Keratinocyte (primary cell): ENCODE measurements around the gene GAS6. TPM values are rescaled to one million over a fixed set of nuclear protein-coding genes. Genes with fewer than 3 reads are reported as not detected.

Experiments used
- DNase-seq: peaks from one replicate; pipeline ENCODE4 v3.0.0-alpha.2; 2011; ENCODE audit warnings: low read depth, missing footprints, low spot score
- FAIRE-seq: peaks from 2 replicates; lab custom pipeline; 2011; peaks lifted over from hg19 to GRCh38; lab: Jason Lieb, UNC
- H2AFZ ChIP-seq: 2 replicates; pipeline ENCODE4 v1.6.0; 2012; ENCODE audit warnings: low read length, control low read depth, inconsistent platforms; ENCODE audit not compliant: control insufficient read depth
- H3K27ac ChIP-seq: 2 replicates; pipeline ENCODE4 v1.5.1; 2011; ENCODE audit warnings: low read length; ENCODE audit not compliant: control insufficient read depth, insufficient read depth
- H3K27me3 ChIP-seq: 3 replicates; pipeline ENCODE4 v1.6.0; 2011; ENCODE audit warnings: low read length; ENCODE audit not compliant: control insufficient read depth, insufficient read depth; ENCODE audit errors: extremely low read depth
- H3K36me3 ChIP-seq, 2 experiments: 2 replicates in 1 of 2; 3 replicates in 1 of 2; pipeline ENCODE4 v1.5.1; 2011; ENCODE audit warnings: low read length in 2 of 2, mild to moderate bottlenecking in 1 of 2; ENCODE audit not compliant: control insufficient read depth in 2 of 2, insufficient read depth in 2 of 2; ENCODE audit errors: extremely low read depth in 1 of 2
- H3K4me1 ChIP-seq: 3 replicates; pipeline ENCODE4 v1.5.1; 2011; ENCODE audit warnings: low read length; ENCODE audit not compliant: control insufficient read depth, insufficient read depth; ENCODE audit errors: extremely low read depth
- H3K4me2 ChIP-seq: 3 replicates; pipeline ENCODE4 v1.6.0; 2011; ENCODE audit warnings: low read depth, low read length; ENCODE audit not compliant: control insufficient read depth, insufficient read depth; ENCODE audit errors: extremely low read depth
- H3K4me3 ChIP-seq, 3 experiments: fragments of 200-600 bp in 1 of 3; sonication (generic) in 1 of 3; 2 replicates in 2 of 3; 3 replicates in 1 of 3; pipeline ENCODE4 v1.5.1; 2011 to 2016; ENCODE audit warnings: low read length in 3 of 3, mild to moderate bottlenecking in 3 of 3, control low read depth in 2 of 3, inconsistent platforms in 1 of 3, low read depth in 1 of 3, mixed read lengths in 1 of 3, mixed run types in 1 of 3, moderate library complexity in 1 of 3; ENCODE audit not compliant: control insufficient read depth in 2 of 3, insufficient read depth in 2 of 3; ENCODE audit errors: extremely low read depth in 1 of 3
- H3K79me2 ChIP-seq: 2 replicates; pipeline ENCODE4 v1.6.0; 2012; ENCODE audit warnings: low read length; ENCODE audit not compliant: control insufficient read depth, insufficient read depth
- H3K9ac ChIP-seq: 3 replicates; pipeline ENCODE4 v1.6.0; 2011; ENCODE audit warnings: low read length; ENCODE audit not compliant: control insufficient read depth, insufficient read depth; ENCODE audit errors: extremely low read depth
- H3K9me1 ChIP-seq: 3 replicates; pipeline ENCODE4 v1.6.0; 2011; ENCODE audit warnings: low read length; ENCODE audit not compliant: control insufficient read depth, insufficient read depth; ENCODE audit errors: extremely low read depth
- H3K9me3 ChIP-seq: 2 replicates; pipeline ENCODE4 v1.5.1; 2012; ENCODE audit warnings: low read depth, low read length; ENCODE audit not compliant: control insufficient read depth
- H4K20me1 ChIP-seq: 3 replicates; pipeline ENCODE4 v1.6.0; 2011; ENCODE audit warnings: low read length; ENCODE audit not compliant: control insufficient read depth, insufficient read depth; ENCODE audit errors: extremely low read depth
- EZH2 ChIP-seq: IDR thresholded peaks from one replicate; pipeline ENCODE4 v1.6.1; 2012; ENCODE audit warnings: inconsistent platforms, mild to moderate bottlenecking, low read length, moderate library complexity
- dilution Hi-C: fragments of 300-500 bp; cut with MboI; formaldehyde crosslinking; loops from one replicate; pipeline ENCODE4 v1.7.0; 2020; ENCODE audit warnings: low sequenced_read_pairs; ENCODE audit not compliant: extremely low pct_ligation_motif_present
- polyA plus RNA-seq, 5 experiments: library from polyadenylated mRNA; depleted of rRNA in 3 of 5; stranded (reverse) in 3 of 5; stranded (forward) in 1 of 5; unstranded in 1 of 5; fragments of >200 nt; gene quantifications; 1 replicate in 1 of 5; 2 replicates in 3 of 5; 3 replicates in 1 of 5; pipeline versions ENCODE4 v1.2.1 to v1.2.3, GENCODE V29; 2011 to 2012; ENCODE audit warnings: missing spikeins in 2 of 5, low read depth in 1 of 5, low replicate concordance in 1 of 5
- TF ChIP-seq, protein P1 (sequence below), 3 experiments: IDR thresholded peaks in 1 of 3; conservative IDR thresholded peaks in 1 of 3; optimal IDR thresholded peaks in 1 of 3; 2 replicates in 2 of 3; 3 replicates in 1 of 3; pipeline versions ENCODE3 to v1.5.1; 2011; ENCODE audit warnings: low read length in 3 of 3, mild to moderate bottlenecking in 3 of 3, moderate library complexity in 2 of 3, control low read depth in 1 of 3, inconsistent platforms in 1 of 3; ENCODE audit not compliant: insufficient read depth in 2 of 3; ENCODE audit errors: extremely low read depth in 1 of 3

Gene GAS6
- polyA plus RNA-seq, 1 donor (not counting 4 experiments of a cell fraction or from before 2014, with no cell fraction given): 163 TPM

DNA sequence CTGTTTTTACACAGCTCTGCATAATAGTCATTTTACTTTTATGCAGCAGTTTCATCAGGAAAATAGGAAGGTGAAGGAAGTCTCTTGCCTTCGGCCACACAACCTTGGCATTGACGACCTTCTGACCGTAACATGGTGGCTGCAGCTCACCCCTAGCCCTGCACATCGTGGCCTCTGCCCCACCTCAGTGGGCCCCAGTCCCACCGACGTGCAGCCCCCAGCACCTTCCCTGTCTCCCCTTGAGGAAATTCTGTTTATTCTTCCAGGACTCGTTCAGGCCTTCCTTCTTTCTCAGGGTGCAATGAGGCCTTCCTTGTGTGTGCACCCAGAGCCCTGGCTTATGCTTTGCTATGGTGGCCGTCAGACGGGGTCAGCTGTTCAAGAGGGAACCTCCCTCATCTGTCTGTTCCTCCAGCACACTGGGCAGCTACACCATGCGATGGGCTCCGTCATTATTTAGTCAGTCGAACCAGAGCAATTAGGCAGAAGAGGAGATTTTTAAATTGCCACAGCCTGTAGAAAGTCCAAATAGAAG, 71.6 kb downstream of the GAS6 start:
- Histone ChIP-seq H3K4me1 (peaks cover 4% of the 10 kb centered on the region), H4K20me1 (no peaks in the 10 kb centered on the region), H3K4me2 (no peak overlapping the region), H3K9me1 (no peaks in the 10 kb centered on the region), H3K27me3 (peaks cover 73% of the 10 kb centered on the region), H3K4me3 (no peak overlapping the region), H3K36me3 (no peaks in the 10 kb centered on the region), H2AFZ (no peak overlapping the region), H3K27ac (no peak overlapping the region), H3K79me2 (no peaks in the 10 kb centered on the region), H3K9ac (no peak overlapping the region), H3K9me3 (no peaks in the 10 kb centered on the region)
- DNase-seq: no peak
- dilution Hi-C loops: no loop called here
- FAIRE-seq: no peak
- TF ChIP-seq, protein P1, sequence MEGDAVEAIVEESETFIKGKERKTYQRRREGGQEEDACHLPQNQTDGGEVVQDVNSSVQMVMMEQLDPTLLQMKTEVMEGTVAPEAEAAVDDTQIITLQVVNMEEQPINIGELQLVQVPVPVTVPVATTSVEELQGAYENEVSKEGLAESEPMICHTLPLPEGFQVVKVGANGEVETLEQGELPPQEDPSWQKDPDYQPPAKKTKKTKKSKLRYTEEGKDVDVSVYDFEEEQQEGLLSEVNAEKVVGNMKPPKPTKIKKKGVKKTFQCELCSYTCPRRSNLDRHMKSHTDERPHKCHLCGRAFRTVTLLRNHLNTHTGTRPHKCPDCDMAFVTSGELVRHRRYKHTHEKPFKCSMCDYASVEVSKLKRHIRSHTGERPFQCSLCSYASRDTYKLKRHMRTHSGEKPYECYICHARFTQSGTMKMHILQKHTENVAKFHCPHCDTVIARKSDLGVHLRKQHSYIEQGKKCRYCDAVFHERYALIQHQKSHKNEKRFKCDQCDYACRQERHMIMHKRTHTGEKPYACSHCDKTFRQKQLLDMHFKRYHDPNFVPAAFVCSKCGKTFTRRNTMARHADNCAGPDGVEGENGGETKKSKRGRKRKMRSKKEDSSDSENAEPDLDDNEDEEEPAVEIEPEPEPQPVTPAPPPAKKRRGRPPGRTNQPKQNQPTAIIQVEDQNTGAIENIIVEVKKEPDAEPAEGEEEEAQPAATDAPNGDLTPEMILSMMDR (optimal IDR thresholded peaks at IDR 0.05 in 1 of 3, IDR thresholded peaks at IDR 0.05 in 1 of 3, conservative IDR thresholded peaks at IDR 0.05 in 1 of 3; ENCODE audit: extremely low read depth in 1 of 3, insufficient read depth in 2 of 3, low read length in 3 of 3): no peak
- no peak for TF ChIP-seq EZH2

DNA sequence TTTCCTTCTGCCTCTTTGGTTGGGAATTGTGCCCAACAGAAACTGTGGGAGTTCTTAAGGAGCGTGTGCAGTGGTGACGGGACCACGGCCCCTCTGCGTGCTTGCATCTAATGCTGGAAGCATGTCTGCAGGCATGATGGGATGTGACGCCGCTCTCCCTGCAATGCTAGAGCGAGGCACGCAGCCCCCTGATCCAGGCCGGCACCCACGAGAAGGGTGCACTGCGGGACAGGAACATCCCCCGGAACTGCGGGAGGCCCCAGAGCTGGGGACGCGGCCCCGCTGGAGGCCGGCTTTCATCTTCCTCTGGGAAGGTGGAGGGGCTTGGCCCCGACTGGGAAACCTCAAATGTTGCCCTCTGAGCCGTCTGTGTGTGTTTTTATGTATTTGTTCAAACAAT, 72.1 kb downstream of the GAS6 start:
- Histone ChIP-seq H3K4me3 (no peak overlapping the region), H3K9me3 (no peaks in the 10 kb centered on the region), H3K27ac (no peak overlapping the region), H3K27me3 (peaks cover 73% of the 10 kb centered on the region), H2AFZ (no peak overlapping the region), H3K4me1 (peaks cover 4% of the 10 kb centered on the region), H3K36me3 (no peaks in the 10 kb centered on the region), H4K20me1 (no peaks in the 10 kb centered on the region), H3K79me2 (no peaks in the 10 kb centered on the region), H3K9ac (no peak overlapping the region), H3K4me2 (no peak overlapping the region), H3K9me1 (no peaks in the 10 kb centered on the region)
- no peak for FAIRE-seq
- no peak for DNase-seq
- no peak for TF ChIP-seq EZH2
- TF ChIP-seq, protein P1 (optimal IDR thresholded peaks at IDR 0.05 in 1 of 3, IDR thresholded peaks at IDR 0.05 in 1 of 3, conservative IDR thresholded peaks at IDR 0.05 in 1 of 3; ENCODE audit: extremely low read depth in 1 of 3, insufficient read depth in 2 of 3, low read length in 3 of 3): no peak
- dilution Hi-C loops: no loop called here
